KMS-11 (cell line): ENCODE results near the gene GAPT.

Source experiments
- H2AFZ ChIP-seq: fragments of 200-600 bp; sonication (generic); 2 replicates; pipeline ENCODE4 v1.6.1; 2016; ENCODE audit warnings: antibody characterized with exemption, mixed run types, low read depth
- H3K27ac ChIP-seq: fragments of 200-600 bp; sonication (generic); 2 replicates; pipeline ENCODE4 v1.6.1; 2016; ENCODE audit warnings: mild to moderate bottlenecking, mixed run types
- H3K27me3 ChIP-seq: fragments of 200-600 bp; sonication (generic); 2 replicates; pipeline ENCODE4 v1.6.1; 2017; ENCODE audit warnings: mild to moderate bottlenecking, low read depth, mixed run types, moderate library complexity; ENCODE audit not compliant: insufficient read depth
- H3K36me3 ChIP-seq: fragments of 200-600 bp; sonication (generic); 2 replicates; pipeline ENCODE4 v1.6.1; 2017; ENCODE audit warnings: mild to moderate bottlenecking, mixed run types; ENCODE audit not compliant: insufficient read depth
- H3K4me1 ChIP-seq: fragments of 200-600 bp; sonication (generic); 2 replicates; pipeline ENCODE4 v1.6.1; 2016; ENCODE audit warnings: mild to moderate bottlenecking, low read depth, mixed run types; ENCODE audit not compliant: poor library complexity, severe bottlenecking
- H3K4me2 ChIP-seq: fragments of 200-600 bp; sonication (generic); 2 replicates; pipeline ENCODE4 v1.7.0; 2016; ENCODE audit warnings: mild to moderate bottlenecking, mixed run types
- H3K4me3 ChIP-seq: fragments of 200-600 bp; sonication (generic); IDR thresholded peaks from 2 replicates; pipeline ENCODE4 v1.6.1; 2017; ENCODE audit warnings: low read depth, low read length, mixed read lengths; ENCODE audit not compliant: insufficient read depth
- H3K79me2 ChIP-seq: fragments of 200-600 bp; sonication (generic); 2 replicates; pipeline ENCODE4 v1.6.1; 2016; ENCODE audit warnings: low read depth, mixed run types; ENCODE audit not compliant: insufficient read depth
- H3K9ac ChIP-seq: fragments of 200-600 bp; sonication (generic); 2 replicates; pipeline ENCODE4 v1.6.1; 2016; ENCODE audit warnings: mild to moderate bottlenecking, mixed run types
- H4K20me1 ChIP-seq: fragments of 200-600 bp; sonication (generic); 2 replicates; pipeline ENCODE4 v1.6.1; 2016; ENCODE audit warnings: mild to moderate bottlenecking, mixed run types; ENCODE audit not compliant: insufficient read depth
- CTCF ChIP-seq: fragments of 200-600 bp; sonication (generic); conservative IDR thresholded peaks from 2 replicates; pipeline ENCODE4 v1.6.1; 2017; ENCODE audit warnings: low read depth, mild to moderate bottlenecking, antibody characterized with exemption, low read length, moderate library complexity, mixed read lengths

Gene GAPT

GRCh38 chr5:58475404-58475803 is 15.8 kb upstream of the GAPT start:
- Histone ChIP-seq H3K9ac (no peak overlapping the region), H3K4me3 (no peak overlapping the region), H3K4me2 (no peak overlapping the region), H4K20me1 (no peaks in the 10 kb centered on the region), H3K27me3 (no peaks in the 10 kb centered on the region), H3K79me2 (no peaks in the 10 kb centered on the region), H3K27ac (no peak overlapping the region), H3K4me1 (no peaks in the 10 kb centered on the region), H2AFZ (no peak overlapping the region), H3K36me3 (no peaks in the 10 kb centered on the region)
- no peak for TF ChIP-seq CTCF

GRCh38 chr5:58477760-58478376 is 13.4 kb upstream of the GAPT start:
- Histone ChIP-seq H3K27me3 (no peaks in the 10 kb centered on the region), H2AFZ (no peak overlapping the region), H4K20me1 (no peaks in the 10 kb centered on the region), H3K9ac (no peak overlapping the region), H3K36me3 (no peaks in the 10 kb centered on the region), H3K4me3 (no peak overlapping the region), H3K4me1 (no peaks in the 10 kb centered on the region), H3K4me2 (no peak overlapping the region), H3K27ac (no peak overlapping the region), H3K79me2 (no peaks in the 10 kb centered on the region)
- TF ChIP-seq CTCF: no peak; the same call in 1 of the 2 replicates

DNA sequence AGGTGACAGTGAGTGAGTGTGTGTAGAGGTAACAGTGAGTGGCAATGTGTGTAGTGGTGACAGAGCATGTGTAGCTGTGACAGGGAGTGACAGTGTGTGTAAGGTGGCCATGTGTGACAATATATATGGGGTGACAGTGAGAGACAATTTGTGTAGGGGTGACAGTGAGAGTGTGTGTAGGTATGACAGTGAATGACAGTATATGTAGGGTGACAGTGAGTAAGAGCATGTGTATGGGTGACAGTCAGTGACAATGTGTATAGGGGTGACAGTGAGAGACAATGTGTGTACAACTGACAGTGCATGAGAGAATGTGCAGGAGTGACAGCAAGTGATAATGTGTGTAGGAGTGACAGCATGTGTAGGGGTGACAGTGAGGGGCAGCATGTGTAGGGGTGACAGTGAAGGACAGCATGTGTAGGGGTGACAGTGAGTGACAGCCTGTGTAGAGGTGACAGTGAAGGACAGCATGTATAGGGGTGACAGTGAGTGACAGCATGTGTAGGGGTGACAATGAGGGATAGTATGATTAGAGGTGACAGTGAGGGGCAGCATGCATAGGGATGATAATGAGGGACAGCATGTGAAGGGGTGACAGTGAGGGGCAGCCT is 10.1 kb upstream of the GAPT start:
- Histone ChIP-seq H3K27ac (no peak overlapping the region), H3K9ac (no peak overlapping the region), H2AFZ (no peak overlapping the region), H3K4me2 (no peak overlapping the region), H3K36me3 (no peaks in the 10 kb centered on the region), H3K4me1 (no peaks in the 10 kb centered on the region), H3K79me2 (no peaks in the 10 kb centered on the region), H4K20me1 (no peaks in the 10 kb centered on the region), H3K4me3 (no peak overlapping the region), H3K27me3 (no peaks in the 10 kb centered on the region)
- TF ChIP-seq CTCF: no peak

GRCh38 chr5:58481828-58482227 is 9.4 kb upstream of the GAPT start:
- H3K36me3 ChIP-seq: no peaks in the 10 kb centered on the region
- no peak overlapping the region for H3K4me3 ChIP-seq
- H3K27me3 ChIP-seq: no peaks in the 10 kb centered on the region
- no peaks in the 10 kb centered on the region for H3K79me2 ChIP-seq
- H2AFZ ChIP-seq: no peak overlapping the region
- H3K9ac ChIP-seq: no peak overlapping the region
- no peak overlapping the region for H3K4me2 ChIP-seq
- H3K27ac ChIP-seq: no peak overlapping the region
- no peaks in the 10 kb centered on the region for H4K20me1 ChIP-seq
- TF ChIP-seq CTCF: no peak
- no peaks in the 10 kb centered on the region for H3K4me1 ChIP-seq
